ENCODE measurements around the gene TBL2. TPM values are rescaled to one million over a fixed set of nuclear protein-coding genes. Genes with fewer than 3 reads are reported as not detected.

The TBL2 gene
- total and polyA plus RNA-seq, 2 of the 4 experiments (the other 2 are of a cell fraction) = 72.6 to 94.1 TPM

GRCh38 chr7:73602721-73603651 lies 24.6 kb upstream of the TBL2 start:
- no peak for ATAC-seq (ENCODE audit: low read depth)
- DNase-seq = no peak
- no peak overlapping the region for H2BK120ac ChIP-seq (ENCODE audit: low read depth, low read length)
- H3K4me3 ChIP-seq (ENCODE audit: insufficient read depth, low read depth, low read length) = no peak overlapping the region
- no peak overlapping the region for H3K14ac ChIP-seq (replicated peaks; ENCODE audit: low read depth, low read length)
- no peaks in the 10 kb centered on the region for H3K9me3 ChIP-seq (ENCODE audit: control insufficient read depth, insufficient read depth, low read length)
- no peak overlapping the region for H3K27ac ChIP-seq (ENCODE audit: insufficient read depth, low read length)
- POLR2A ChIA-PET (ENCODE audit: unreplicated experiment) = no interaction called here
- WGBS, 2 experiments (ENCODE audit: extremely low coverage in 2 of 2, insufficient read length in 1 of 2) = 76% methylated on average over 9 of the region's 22 CpGs; no CpG with 5 or more reads in 1 of the 2 experiments
- no peak overlapping the region for H3K4me2 ChIP-seq (ENCODE audit: low read depth, low read length)
- no peak overlapping the region for H3K23ac ChIP-seq (ENCODE audit: low read depth, low read length)
- no peak overlapping the region for H2BK15ac ChIP-seq (ENCODE audit: low read depth, low read length)
- no peak for TF ChIP-seq FOS (IDR thresholded peaks at IDR 0.05; ENCODE audit: low read depth, low read length)
- no TSS peak for BruUV-seq (replicated peaks)
- no peak overlapping the region for H4K8ac ChIP-seq (ENCODE audit: low read depth in 2 of 2, low read length in 2 of 2)
- peak overlapping the region; percentile 58 for H2AFZ ChIP-seq (replicated peaks; ENCODE audit: low read length, poor library complexity)
- in situ Hi-C loops (cut with MboI; ENCODE audit: low sequenced_read_pairs) (no loop called here), dilution Hi-C loops (cut with HindIII; ENCODE audit: low sequenced_read_pairs, unreplicated experiment) (no loop called here), intact Hi-C loops (cut with micrococcal nuclease) (no loop called here)
- no peak overlapping the region for H2BK20ac ChIP-seq (ENCODE audit: low read depth, low read length)
- H2BK5ac ChIP-seq (ENCODE audit: low read depth, low read length, poor library complexity, severe bottlenecking) = no peak overlapping the region
- H2AK5ac ChIP-seq (ENCODE audit: low read depth, low read length) = no peak overlapping the region
- H3K9ac ChIP-seq (ENCODE audit: low read depth, low read length) = no peak overlapping the region
- no peak overlapping the region for H3K4ac ChIP-seq (ENCODE audit: low read depth, low read length)
- H4K20me1 ChIP-seq (ENCODE audit: insufficient read depth, low read length) = no peaks in the 10 kb centered on the region; the same call in 1 of the 2 replicates
- no peak overlapping the region for H3K18ac ChIP-seq (ENCODE audit: low read depth, low read length)
- H3K79me1 ChIP-seq (ENCODE audit: low read depth in 1 of 2, low read length in 2 of 2) = no peaks in the 10 kb centered on the region
- H2AK9ac ChIP-seq (replicated peaks; ENCODE audit: low read depth, low read length, poor library complexity) = peak overlapping the region; percentile 66
- no peaks in the 10 kb centered on the region for H3K36me3 ChIP-seq (ENCODE audit: control insufficient read depth, insufficient read depth, low read length)
- H3K27me3 ChIP-seq (ENCODE audit: control insufficient read depth, insufficient read depth, low read length) = peaks cover 19% of the 10 kb centered on the region
- H3K9me1 ChIP-seq (ENCODE audit: insufficient read depth, low read length) = no peaks in the 10 kb centered on the region
- CTCF ChIA-PET = interaction anchor here (0.7 to 1.8 kb wide), 2 partner anchors 38 to 123 kb away, joined by 3 to 7 read pairs; no protein-coding TSS in a partner anchor
- H3K4me1 ChIP-seq (ENCODE audit: control insufficient read depth, insufficient read depth, low read length) = no peaks in the 10 kb centered on the region
- no peak overlapping the region for H4K91ac ChIP-seq (ENCODE audit: insufficient read depth, low read depth, low read length)
- no peak overlapping the region for H4K5ac ChIP-seq (ENCODE audit: low read depth, low read length)
- H3K56ac ChIP-seq (ENCODE audit: extremely low read depth, insufficient read depth, low read length) = no peak overlapping the region

All from IMR-90 (cell line).